Stimulated activated CD8-positive, alpha-beta memory T cell treated with anti-CD3 and anti-CD28 coated beads, Interleukin-12 subunit alpha, Interleukin-12 subunit beta, amount 100 ng/mL, for 24 hours (primary cell): ENCODE measurements around the gene NF1.
"Not testable (repeated sequence)": the region's sequence is repeated elsewhere in the genome, so short reads cannot be mapped to it uniquely, and the experiment has no call there.

ENCODE experiments used
- DNase-seq: peaks from one replicate; pipeline ENCODE4 v3.0.0-alpha.2; 2020; ENCODE audit errors: extremely low read depth

Gene NF1, protein sequence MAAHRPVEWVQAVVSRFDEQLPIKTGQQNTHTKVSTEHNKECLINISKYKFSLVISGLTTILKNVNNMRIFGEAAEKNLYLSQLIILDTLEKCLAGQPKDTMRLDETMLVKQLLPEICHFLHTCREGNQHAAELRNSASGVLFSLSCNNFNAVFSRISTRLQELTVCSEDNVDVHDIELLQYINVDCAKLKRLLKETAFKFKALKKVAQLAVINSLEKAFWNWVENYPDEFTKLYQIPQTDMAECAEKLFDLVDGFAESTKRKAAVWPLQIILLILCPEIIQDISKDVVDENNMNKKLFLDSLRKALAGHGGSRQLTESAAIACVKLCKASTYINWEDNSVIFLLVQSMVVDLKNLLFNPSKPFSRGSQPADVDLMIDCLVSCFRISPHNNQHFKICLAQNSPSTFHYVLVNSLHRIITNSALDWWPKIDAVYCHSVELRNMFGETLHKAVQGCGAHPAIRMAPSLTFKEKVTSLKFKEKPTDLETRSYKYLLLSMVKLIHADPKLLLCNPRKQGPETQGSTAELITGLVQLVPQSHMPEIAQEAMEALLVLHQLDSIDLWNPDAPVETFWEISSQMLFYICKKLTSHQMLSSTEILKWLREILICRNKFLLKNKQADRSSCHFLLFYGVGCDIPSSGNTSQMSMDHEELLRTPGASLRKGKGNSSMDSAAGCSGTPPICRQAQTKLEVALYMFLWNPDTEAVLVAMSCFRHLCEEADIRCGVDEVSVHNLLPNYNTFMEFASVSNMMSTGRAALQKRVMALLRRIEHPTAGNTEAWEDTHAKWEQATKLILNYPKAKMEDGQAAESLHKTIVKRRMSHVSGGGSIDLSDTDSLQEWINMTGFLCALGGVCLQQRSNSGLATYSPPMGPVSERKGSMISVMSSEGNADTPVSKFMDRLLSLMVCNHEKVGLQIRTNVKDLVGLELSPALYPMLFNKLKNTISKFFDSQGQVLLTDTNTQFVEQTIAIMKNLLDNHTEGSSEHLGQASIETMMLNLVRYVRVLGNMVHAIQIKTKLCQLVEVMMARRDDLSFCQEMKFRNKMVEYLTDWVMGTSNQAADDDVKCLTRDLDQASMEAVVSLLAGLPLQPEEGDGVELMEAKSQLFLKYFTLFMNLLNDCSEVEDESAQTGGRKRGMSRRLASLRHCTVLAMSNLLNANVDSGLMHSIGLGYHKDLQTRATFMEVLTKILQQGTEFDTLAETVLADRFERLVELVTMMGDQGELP (N-terminal part only)

DNA sequence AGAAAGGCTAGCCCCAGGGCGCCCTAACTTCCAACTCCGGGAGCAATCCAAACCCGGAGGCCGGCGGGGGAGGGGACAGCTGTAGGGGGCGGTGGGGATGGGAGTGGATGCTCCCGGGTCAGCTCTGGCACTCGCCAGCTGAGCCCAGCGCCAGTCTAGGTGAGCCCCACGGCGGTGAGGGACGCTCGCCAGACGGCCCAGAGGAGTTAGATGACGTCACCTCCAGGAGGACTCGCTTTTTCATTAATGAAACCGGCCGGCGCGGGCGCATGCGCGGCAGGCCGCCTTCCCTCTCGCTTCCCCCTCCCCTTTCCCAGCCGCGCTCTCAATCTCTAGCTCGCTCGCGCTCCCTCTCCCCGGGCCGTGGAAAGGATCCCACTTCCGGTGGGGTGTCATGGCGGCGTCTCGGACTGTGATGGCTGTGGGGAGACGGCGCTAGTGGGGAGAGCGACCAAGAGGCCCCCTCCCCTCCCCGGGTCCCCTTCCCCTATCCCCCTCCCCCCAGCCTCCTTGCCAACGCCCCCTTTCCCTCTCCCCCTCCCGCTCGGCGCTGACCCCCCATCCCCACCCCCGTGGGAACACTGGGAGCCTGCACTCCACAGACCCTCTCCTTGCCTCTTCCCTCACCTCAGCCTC is at the start of gene NF1:
TSS of gene NF1 (plus strand) at position 378 of the 636 bp plus-strand sequence. CDS start 333 bp downstream, outside the sequence.
- DNase-seq: peak; percentile 70

GRCh38 chr17:31046856-31047425 is 47.8 kb upstream of the NF1 start:
- DNase-seq: not testable (repeated sequence)

DNA sequence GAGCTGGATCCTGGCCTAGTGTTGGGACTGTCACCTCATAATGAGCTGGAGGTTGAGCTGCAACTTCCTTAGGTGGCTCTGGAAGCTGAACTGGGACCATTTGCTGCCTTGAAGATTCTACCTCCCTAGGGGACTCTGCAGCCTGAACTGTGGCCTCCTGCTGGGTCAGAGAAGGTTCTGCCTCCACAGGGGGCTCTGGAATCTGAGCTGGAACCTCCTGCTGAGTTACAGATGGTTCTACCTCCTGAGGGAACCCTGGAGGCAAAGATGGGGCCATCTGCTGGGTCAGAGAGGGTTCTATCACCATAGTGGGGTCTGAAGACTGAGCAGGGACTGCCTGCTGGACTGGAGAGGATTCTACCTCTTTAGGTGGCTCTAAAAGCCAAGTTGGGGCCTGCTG is 46.6 kb upstream of the NF1 start:
- DNase-seq: no peak

GRCh38 chr17:31048780-31049179 is 46.0 kb upstream of the NF1 start:
- DNase-seq: no peak

DNA sequence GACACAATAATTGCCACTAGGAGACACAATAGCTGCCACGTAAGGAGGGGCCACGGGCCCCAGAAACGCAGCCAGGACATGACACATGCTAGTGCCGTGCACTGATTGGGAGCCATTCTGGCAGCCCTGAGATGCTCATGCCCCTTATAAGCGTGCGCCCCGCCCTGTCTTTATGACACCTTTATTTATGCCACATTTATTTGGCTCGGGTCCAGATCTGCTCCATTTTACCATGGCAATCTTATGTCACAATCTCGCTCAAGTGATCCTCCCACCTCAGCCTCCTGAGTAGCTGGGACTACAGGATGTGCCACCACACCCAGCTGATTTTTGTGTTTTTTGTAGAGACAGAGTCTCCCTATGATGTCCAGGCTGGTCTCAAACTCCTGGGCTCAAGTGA is 43.8 kb upstream of the NF1 start:
- DNase-seq: no peak

DNA sequence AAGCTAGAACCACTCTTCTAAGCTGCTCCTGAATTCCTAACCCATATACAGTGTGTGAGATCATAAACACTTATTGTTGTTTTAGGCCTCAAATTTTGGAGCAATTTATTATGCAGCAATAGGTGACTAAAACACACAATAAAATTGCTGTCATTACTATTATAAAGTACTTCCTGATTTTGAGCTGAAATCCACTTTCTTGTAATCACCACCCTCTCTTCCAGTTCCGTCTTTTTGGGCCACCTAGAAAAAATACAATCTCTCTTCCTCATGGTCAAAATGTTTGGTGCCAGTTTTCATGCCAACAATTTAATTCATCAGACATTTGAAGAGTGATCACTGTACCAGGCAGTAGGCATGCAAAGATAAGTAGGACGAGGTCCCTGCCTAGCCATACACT is 43.3 kb upstream of the NF1 start:
- no peak for DNase-seq

GRCh38 chr17:31052187-31052889 is 42.4 kb upstream of the NF1 start:
- no peak for DNase-seq

GRCh38 chr17:31053071-31053470 is 41.7 kb upstream of the NF1 start:
- DNase-seq: no peak

GRCh38 chr17:31054761-31055160 is 40.0 kb upstream of the NF1 start:
- DNase-seq: no peak

GRCh38 chr17:31058976-31059375 is 35.8 kb upstream of the NF1 start:
- DNase-seq: no peak

DNA sequence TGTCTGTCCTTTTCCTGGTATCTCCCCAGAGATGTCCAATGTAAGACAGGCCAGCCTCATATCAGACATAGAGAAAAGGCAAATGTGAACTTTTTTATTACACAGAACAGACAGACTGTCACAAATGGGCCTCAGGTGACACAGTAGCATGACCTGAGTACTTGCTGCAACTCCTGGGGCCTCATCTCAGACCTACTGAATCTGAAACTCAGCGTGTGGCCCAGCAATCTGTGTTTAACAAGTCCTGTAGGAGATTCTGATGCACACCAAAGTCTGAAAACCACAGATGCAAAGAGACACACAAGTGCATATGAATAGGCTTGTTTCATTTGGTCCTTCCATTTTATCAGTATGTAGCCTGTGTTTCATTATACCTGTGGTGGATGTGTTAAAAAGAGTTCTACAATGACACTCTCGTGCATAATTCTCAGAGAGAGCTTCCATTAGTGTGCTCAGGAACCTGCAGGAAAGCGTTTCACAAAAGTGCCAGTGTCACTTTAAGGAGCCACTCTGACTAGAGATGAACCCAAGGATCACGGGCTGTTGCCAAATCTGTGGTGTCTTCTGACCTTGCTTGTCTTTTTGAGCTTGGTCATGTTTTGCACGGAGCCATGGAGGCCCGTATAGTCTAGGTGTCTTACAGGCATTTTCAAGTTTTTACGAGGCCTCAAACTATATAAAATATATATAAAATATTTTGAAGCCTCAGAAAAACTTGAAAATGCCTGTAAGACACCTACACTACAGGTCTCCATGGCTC is 33.8 kb upstream of the NF1 start:
- DNase-seq: no peak

DNA sequence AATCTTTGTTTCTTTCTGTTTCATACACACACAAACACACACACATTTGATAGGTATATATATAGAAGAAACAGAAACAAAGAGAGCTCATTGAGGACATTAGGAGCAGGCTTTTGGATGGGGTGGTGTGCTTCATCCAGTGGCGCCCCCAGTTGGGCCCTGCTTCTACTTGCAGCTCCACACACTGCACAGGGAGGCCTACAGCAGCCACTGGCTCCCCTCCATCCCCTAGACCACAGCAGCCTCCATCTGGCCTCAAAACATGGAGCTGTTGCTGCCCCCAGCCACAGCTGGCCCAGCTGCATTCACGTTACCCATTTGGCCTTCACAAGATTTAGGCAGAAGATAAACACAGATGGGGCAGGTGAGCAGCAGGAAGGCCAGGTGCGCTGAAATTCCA is 33.1 kb upstream of the NF1 start:
- DNase-seq: no peak

DNA sequence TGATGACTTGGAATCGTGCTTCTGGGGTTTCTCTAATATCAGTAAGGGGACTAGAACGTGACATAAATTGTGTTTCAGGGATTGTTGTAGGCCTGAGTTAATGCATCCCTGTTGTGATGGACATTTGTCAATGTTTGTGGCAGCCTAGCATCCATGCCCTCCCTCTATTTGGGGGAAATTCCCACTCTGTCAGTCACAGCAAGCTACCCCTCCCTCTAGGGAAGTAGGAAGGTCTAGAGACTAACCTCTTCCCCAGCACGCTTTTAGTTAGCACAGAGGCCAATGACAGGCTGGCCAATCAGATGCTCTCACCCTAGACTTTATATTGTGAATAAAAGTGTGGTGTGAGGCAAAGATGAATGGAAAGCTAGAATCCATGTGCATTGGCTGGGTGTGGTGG is 32.4 kb upstream of the NF1 start:
- DNase-seq: no peak

DNA sequence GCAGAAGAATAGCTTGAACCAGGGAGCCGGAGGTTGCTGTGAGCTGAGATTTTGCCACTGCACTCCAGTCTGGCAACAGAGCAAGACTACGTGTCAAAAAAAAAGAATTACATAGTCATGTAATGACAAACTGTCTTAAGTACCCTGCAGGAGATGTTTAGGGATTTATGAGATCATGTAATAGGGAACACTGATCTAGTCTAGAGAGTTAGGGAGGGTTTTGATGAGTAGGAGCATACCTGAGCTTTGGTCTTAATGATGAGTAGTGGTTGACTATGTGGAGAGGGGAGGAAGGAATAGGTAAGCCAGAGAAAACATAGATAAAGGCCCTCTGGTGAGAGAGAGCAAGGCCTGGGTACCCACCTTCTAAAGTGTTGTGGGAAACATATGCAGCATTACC is 30.1 kb upstream of the NF1 start:
- no peak for DNase-seq

DNA sequence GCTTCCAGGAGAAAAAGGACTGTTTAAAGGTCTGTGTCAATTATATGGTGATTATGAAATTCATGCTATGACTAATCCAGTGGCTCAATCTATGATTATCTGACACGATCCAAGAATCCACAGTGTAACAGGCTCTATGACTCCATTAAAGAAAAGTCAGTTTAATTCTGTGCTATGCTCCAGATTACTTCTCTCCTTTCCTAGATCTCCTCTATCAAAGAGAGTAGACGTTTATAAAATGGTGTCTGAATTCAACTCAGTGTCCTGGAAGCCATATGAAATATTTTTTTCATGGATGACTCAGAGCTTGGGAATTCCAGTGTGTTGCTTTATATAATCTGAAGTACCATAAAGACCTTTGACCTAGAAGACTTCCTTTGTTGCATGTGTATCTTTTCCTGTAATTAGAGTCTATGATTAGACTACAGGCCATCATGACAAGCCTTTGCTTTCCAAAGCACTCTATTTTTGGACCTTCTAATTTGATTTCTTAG is 27.0 kb upstream of the NF1 start:
- no peak for DNase-seq

- no peak for DNase-seq
Observed at GRCh38 chr17:31068291-31068690, 26.5 kb upstream of the NF1 start.

GRCh38 chr17:31072186-31072585 is 22.6 kb upstream of the NF1 start:
- DNase-seq: no peak

DNA sequence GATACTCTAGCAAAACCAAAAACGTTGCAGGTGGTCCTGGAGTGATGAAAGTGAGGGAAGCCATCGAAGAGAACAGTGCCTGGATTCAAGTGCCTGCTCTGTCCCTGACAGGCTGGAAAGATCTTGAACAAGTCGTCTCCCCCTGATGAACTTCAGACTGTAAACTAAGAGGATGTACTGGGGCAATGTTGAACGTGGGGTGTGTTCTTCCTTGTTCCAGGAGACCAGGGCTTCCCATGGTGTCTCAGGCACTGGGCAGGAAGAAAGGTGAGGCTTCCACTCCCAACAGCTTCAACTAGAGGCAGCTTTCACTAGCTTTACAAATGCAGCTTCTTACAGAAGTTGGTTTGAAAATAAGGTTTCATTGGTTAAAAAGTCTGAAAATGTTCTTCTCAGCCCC is 21.4 kb upstream of the NF1 start:
- DNase-seq: no peak

- no peak for DNase-seq
Observed at GRCh38 chr17:31074772-31075555, 19.8 kb upstream of the NF1 start.
